Measurements from ENCODE around the gene DDAH2. TPM values are rescaled to one million over a fixed set of nuclear protein-coding genes. Genes with fewer than 3 reads are reported as not detected.

DDAH2 gene
- total RNA-seq, 8 experiments from 2014 or later = 15.5 to 168 (median 120) TPM

- WGBS, 10 experiments = 80 to 100% (median 100%) methylated on average over 1 to 4 of the region's 6 CpGs; no CpG with 5 or more reads in 5 of the 10 experiments
- peaks cover 17 to 29% of the 10 kb centered on the region in 2 donors for H3K4me1 ChIP-seq (replicated peaks in 1 of 2)
- no peak for ATAC-seq (replicated peaks in 6 of 8)
- H3K4me3 ChIP-seq = no peak overlapping the region
- H3K27ac ChIP-seq = no peak overlapping the region
- in situ Hi-C loops (cut with MboI; ENCODE audit: low pct_unique_long_range_greater_than_20kb in 2 of 9, low sequenced_read_pairs in 9 of 9, unreplicated experiment in 9 of 9) = no loop called here
Observed at GRCh38 chr6:31767096-31767645, 38.1 kb upstream of the DDAH2 start.

GRCh38 chr6:31765910-31766794 lies 37.1 kb upstream of the DDAH2 start:
- in situ Hi-C loops (cut with MboI; ENCODE audit: low pct_unique_long_range_greater_than_20kb in 2 of 9, low sequenced_read_pairs in 9 of 9, unreplicated experiment in 9 of 9) = no loop called here
- Histone ChIP-seq H3K27ac (peak overlapping the region in 1 of 2 donors; percentile 20), H3K4me1 (replicated peaks in 1 of 2) (peaks cover 17 to 29% of the 10 kb centered on the region in 2 donors), H3K4me3 (peak overlapping the region in 2 of 5 donors; percentile 6 to 21)
- peak; percentile 3 to 57 (median 41) for ATAC-seq (replicated peaks in 6 of 8)
- 7 to 67% (median 45%) methylated on average over 1 to 9 of the region's 42 CpGs; no CpG with 5 or more reads in 5 of the 10 experiments for WGBS, 10 experiments

GRCh38 chr6:31765559-31765909 lies 36.4 kb upstream of the DDAH2 start:
- H3K27ac ChIP-seq = no peak overlapping the region
- no peak overlapping the region for H3K4me3 ChIP-seq
- no peak for ATAC-seq (replicated peaks in 6 of 8)
- in situ Hi-C loops (cut with MboI; ENCODE audit: low pct_unique_long_range_greater_than_20kb in 2 of 9, low sequenced_read_pairs in 9 of 9, unreplicated experiment in 9 of 9) = no loop called here
- peaks cover 17 to 29% of the 10 kb centered on the region in 2 donors for H3K4me1 ChIP-seq (replicated peaks in 1 of 2)
- 20 to 93% (median 82%) methylated on average over 1 to 4 of the region's 9 CpGs; no CpG with 5 or more reads in 6 of the 10 experiments for WGBS, 10 experiments

GRCh38 chr6:31764198-31764597 lies 35.1 kb upstream of the DDAH2 start:
- Histone ChIP-seq H3K27ac (no peak overlapping the region), H3K4me3 (no peak overlapping the region), H3K4me1 (replicated peaks in 1 of 2) (peaks cover 17 to 29% of the 10 kb centered on the region in 2 donors)
- ATAC-seq (replicated peaks in 6 of 8) = peak in 1 of 8 experiments; percentile 29
- 17 to 100% (median 79%) methylated on average over 1 to 4 of the region's 4 CpGs; no CpG with 5 or more reads in 4 of the 10 experiments for WGBS, 10 experiments
- in situ Hi-C loops (cut with MboI; ENCODE audit: low pct_unique_long_range_greater_than_20kb in 2 of 9, low sequenced_read_pairs in 9 of 9, unreplicated experiment in 9 of 9) = no loop called here

DNA sequence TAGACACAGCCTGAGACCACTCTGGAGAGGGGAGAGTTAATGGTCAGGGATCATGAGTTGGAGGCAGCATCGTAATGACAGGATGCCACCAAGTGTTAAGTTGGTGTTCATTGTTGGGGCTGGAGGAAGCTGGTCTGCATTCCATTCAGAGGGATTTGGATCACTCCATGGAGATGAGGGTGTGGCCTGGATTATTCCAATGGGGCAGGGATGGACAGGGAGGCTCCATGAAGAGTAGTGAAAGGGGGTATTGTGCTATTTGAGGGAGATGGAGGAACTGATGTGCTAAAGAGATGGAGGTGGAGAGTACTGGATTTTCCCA lies 34.5 kb upstream of the DDAH2 start:
- in situ Hi-C loops (cut with MboI; ENCODE audit: low pct_unique_long_range_greater_than_20kb in 2 of 9, low sequenced_read_pairs in 9 of 9, unreplicated experiment in 9 of 9) = no loop called here
- peak; percentile 93 to 98 (median 96) for ATAC-seq (replicated peaks in 6 of 8)
- H3K27ac ChIP-seq = peak overlapping the region; percentile 26 to 79
- H3K4me3 ChIP-seq = no peak overlapping the region
- peaks cover 17 to 29% of the 10 kb centered on the region in 2 donors for H3K4me1 ChIP-seq (replicated peaks in 1 of 2)
- WGBS, 10 experiments = 0% methylated on average over 1 of the region's 1 CpG; no CpG with 5 or more reads in 7 of the 10 experiments

DNA sequence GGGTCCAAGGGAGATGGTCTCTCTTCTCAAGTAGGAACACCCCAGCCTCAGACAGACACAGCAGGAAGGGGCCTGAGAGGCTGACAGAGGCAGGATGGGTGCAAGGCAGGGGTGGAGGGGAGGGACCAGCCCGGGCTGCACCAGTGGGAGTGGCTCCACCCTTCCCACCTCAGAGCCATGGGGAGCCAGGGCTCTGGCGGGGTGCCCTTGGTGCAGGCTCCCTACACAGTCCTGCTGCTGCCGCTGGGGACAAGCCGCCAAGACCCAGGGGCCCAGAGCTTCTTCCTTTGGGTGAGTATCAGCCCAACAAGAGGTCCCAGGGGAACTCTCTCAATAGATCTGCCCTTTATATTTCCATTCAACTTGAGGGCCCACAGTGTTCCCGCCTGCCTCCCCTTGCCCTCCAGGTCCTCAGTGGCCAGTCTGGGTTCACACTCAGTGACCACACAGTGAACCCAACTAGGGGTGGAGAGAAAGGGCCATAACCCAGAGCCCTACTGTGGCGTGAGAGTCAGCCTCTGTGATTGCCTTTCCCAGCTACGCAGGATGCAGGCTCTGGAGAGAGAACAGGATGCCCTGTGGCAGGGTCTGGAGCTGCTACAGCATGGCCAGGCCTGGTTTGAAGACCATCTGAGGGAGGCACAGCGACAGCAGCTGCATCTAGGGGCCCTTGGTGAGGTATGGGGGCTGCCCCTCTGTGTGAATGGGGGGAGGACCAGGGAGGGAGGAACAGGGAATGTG lies 33.9 kb upstream of the DDAH2 start:
- no peak overlapping the region for H3K4me3 ChIP-seq
- 36 to 100% (median 71%) methylated on average over 1 to 4 of the region's 8 CpGs; no CpG with 5 or more reads in 5 of the 10 experiments for WGBS, 10 experiments
- H3K27ac ChIP-seq = peak overlapping the region; percentile 26 to 79
- in situ Hi-C loops (cut with MboI; ENCODE audit: low pct_unique_long_range_greater_than_20kb in 2 of 9, low sequenced_read_pairs in 9 of 9, unreplicated experiment in 9 of 9) = no loop called here
- peaks cover 17 to 29% of the 10 kb centered on the region in 2 donors for H3K4me1 ChIP-seq (replicated peaks in 1 of 2)
- peak in 7 of 8 experiments; percentile 26 to 62 (median 56) for ATAC-seq (replicated peaks in 6 of 8)

- in situ Hi-C loops (cut with MboI; ENCODE audit: low pct_unique_long_range_greater_than_20kb in 2 of 9, low sequenced_read_pairs in 9 of 9, unreplicated experiment in 9 of 9) = no loop called here
- H3K4me3 ChIP-seq = no peak within 1 kb of the TSS
- WGBS, 10 experiments = 67 to 94% (median 81%) methylated on average over 2 to 4 of the region's 4 CpGs; no CpG with 5 or more reads in 2 of the 10 experiments
- H3K27ac ChIP-seq = peak within 1 kb of the TSS; percentile 26 to 79
- no peak for ATAC-seq (replicated peaks in 6 of 8)
- H3K4me1 ChIP-seq (replicated peaks in 1 of 2) = peaks cover 17 to 29% of the 10 kb centered on the region in 2 donors
Observed at GRCh38 chr6:31762356-31762755, 33.3 kb upstream of the DDAH2 start, which contains the start of gene SAPCD1. SAPCD1 (plus strand) TSS chr6:31762656; CDS start chr6:31763055, 399 bp downstream.

- 91 to 100% (median 93%) methylated on average over 2 to 7 of the region's 8 CpGs; no CpG with 5 or more reads in 7 of the 10 experiments for WGBS, 10 experiments
- ATAC-seq (replicated peaks in 6 of 8) = no peak
- in situ Hi-C loops (cut with MboI; ENCODE audit: low pct_unique_long_range_greater_than_20kb in 2 of 9, low sequenced_read_pairs in 9 of 9, unreplicated experiment in 9 of 9) = no loop called here
- H3K27ac ChIP-seq = no peak overlapping the region
- H3K4me3 ChIP-seq = no peak overlapping the region
- peaks cover 13 to 25% of the 10 kb centered on the region in 2 donors for H3K4me1 ChIP-seq (replicated peaks in 1 of 2)
Observed at GRCh38 chr6:31761343-31761742, 32.2 kb upstream of the DDAH2 start.

GRCh38 chr6:31760790-31761189 lies 31.7 kb upstream of the DDAH2 start:
- H3K27ac ChIP-seq = no peak overlapping the region
- ATAC-seq (replicated peaks in 6 of 8) = no peak
- in situ Hi-C loops (cut with MboI; ENCODE audit: low pct_unique_long_range_greater_than_20kb in 2 of 9, low sequenced_read_pairs in 9 of 9, unreplicated experiment in 9 of 9) = no loop called here
- peaks cover 12 to 20% of the 10 kb centered on the region in 2 donors for H3K4me1 ChIP-seq (replicated peaks in 1 of 2)
- no peak overlapping the region for H3K4me3 ChIP-seq
- WGBS, 10 experiments = 85 to 100% (median 100%) methylated on average over 1 to 5 of the region's 5 CpGs

- Histone ChIP-seq H3K4me1 (replicated peaks in 1 of 2) (peaks cover 2 to 7% of the 10 kb centered on the region in 2 donors), H3K27ac (no peak overlapping the region), H3K4me3 (no peak overlapping the region)
- in situ Hi-C loops (cut with MboI; ENCODE audit: low pct_unique_long_range_greater_than_20kb in 2 of 9, low sequenced_read_pairs in 9 of 9, unreplicated experiment in 9 of 9) = no loop called here
- ATAC-seq (replicated peaks in 6 of 8) = no peak
- 92 to 100% (median 100%) methylated on average over 1 to 2 of the region's 2 CpGs; no CpG with 5 or more reads in 7 of the 10 experiments for WGBS, 10 experiments
Observed at GRCh38 chr6:31758281-31758680, 29.2 kb upstream of the DDAH2 start.

DNA sequence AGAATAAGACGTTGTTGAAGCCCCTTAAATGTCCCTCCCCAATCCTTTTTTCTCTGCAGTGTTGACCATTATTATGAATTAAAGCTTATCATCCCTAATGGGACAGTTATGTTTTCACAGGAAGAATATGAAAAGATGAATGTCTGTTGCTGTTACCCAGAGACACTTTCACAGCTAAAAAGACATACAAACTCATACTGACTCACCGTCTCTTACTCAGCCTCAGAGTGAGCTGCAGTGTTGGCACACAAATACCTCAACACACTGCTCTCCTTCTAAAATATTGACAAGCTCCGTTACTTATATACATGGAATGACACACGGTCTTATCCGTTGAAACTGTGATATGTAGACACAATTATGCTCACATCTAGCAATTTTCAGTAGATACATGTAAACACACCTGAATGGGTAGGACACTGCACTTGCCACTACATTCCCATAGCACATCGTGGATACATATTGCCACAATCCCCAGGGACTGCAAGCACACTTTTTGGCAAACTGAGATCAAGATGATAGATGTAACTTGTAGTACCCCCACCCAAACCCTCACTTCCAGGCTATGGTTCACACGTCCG lies 23.7 kb upstream of the DDAH2 start:
- ATAC-seq (replicated peaks in 6 of 8) = peak in 3 of 8 experiments; percentile 50 to 90 (median 70)
- no peaks in the 10 kb centered on the region for H3K4me1 ChIP-seq (replicated peaks in 1 of 2)
- 15 to 100% (median 72%) methylated on average over 2 to 7 of the region's 8 CpGs; no CpG with 5 or more reads in 1 of the 10 experiments for WGBS, 10 experiments
- in situ Hi-C loops (cut with MboI; ENCODE audit: low pct_unique_long_range_greater_than_20kb in 2 of 9, low sequenced_read_pairs in 9 of 9, unreplicated experiment in 9 of 9) = no loop called here
- no peak overlapping the region for H3K27ac ChIP-seq
- no peak overlapping the region for H3K4me3 ChIP-seq

DNA sequence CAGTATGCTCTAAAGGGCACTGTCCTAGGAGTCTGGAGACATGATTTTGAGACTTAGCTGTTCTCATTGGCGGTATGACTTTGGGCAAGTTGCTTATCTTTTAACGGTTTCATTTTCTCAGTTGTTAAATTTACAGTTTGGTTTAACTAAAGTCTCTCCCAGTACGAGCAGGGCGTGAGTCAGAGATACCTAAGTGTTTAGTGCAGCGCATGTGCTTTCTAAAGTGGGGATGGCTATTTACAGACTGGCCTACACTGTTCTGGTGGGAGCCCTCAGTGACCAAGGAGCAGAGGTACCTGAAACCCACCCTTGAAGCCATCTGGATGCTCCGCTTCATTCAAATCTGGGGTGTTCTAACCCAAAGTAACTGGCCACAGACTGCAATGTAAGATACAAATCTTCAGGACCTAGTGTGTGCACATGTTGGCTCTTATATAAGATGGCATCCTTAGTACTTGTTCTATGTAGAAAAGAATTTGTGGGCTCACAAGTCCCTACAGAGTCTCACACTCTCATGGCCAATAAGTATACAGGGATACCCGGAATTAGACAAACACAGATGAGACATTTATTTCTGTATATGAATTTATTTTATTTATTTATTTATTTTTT lies 21.4 kb upstream of the DDAH2 start:
- ATAC-seq (replicated peaks in 6 of 8) = no peak
- Histone ChIP-seq H3K4me3 (no peak overlapping the region), H3K4me1 (replicated peaks in 1 of 2) (no peaks in the 10 kb centered on the region), H3K27ac (no peak overlapping the region)
- 67 to 100% (median 97%) methylated on average over 1 to 7 of the region's 7 CpGs; no CpG with 5 or more reads in 3 of the 10 experiments for WGBS, 10 experiments
- in situ Hi-C loops (cut with MboI; ENCODE audit: low pct_unique_long_range_greater_than_20kb in 2 of 9, low sequenced_read_pairs in 9 of 9, unreplicated experiment in 9 of 9) = no loop called here
